Measurements from ENCODE around the gene PIGA. TPM values are rescaled to one million over a fixed set of nuclear protein-coding genes. Genes with fewer than 3 reads are reported as not detected.
A peak's percentile ranks its signal among the peaks of the same experiment; 100 is the strongest.

Gene PIGA
- total and polyA plus RNA-seq, 4 donors: 11.7 to 72.8 (median 18.8) TPM

DNA sequence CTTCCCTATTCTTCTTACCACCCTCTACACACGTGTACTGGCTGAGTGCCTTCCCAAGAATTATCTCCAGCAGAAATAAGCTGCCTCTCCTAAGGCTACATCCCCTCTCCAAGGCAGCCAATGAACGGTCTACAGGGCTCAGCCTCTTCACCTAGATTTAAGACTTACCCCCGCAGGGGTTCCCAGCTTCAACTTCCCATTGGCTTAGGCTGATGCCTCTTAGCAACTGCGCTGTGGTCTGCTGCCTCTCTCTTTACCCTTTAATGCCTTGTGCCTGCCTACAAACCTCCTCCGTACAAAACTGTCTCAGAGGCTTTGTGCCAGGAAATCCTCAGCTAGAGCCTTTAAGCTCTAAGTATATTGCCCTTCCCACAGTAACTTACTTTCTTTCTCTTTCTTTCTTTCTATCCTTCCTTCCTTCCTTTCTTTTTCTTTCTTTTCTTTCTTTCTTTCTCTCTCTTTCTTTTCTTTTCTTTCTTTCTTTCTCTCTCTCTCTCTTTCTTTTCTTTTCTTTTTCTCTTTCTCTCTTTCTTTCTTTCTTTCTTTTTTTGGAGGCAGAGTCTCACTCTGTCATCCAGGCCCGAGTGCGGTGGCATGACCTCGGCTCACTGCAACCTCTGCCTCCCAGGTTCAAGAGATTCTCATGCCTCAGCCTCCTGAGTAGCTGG lies 15.1 kb upstream of the PIGA start:
- Histone ChIP-seq H3K4me3 (no peak overlapping the region), H3K27ac (ENCODE audit: low read depth in 1 of 2, low read length in 1 of 2) (no peak overlapping the region), H3K27me3 (ENCODE audit: control insufficient read depth in 3 of 3, insufficient read depth in 3 of 3, low read length in 2 of 3) (peaks cover 0 to 27% (median 18%) of the 10 kb centered on the region in 3 donors), H3K36me3 (ENCODE audit: control insufficient read depth in 4 of 4, insufficient read depth in 4 of 4, low read length in 4 of 4) (peaks cover 0 to 5% (median 0%) of the 10 kb centered on the region in 4 donors), H3K4me1 (ENCODE audit: control insufficient read depth in 5 of 5, insufficient read depth in 5 of 5, low read length in 5 of 5) (no peaks in the 10 kb centered on the region), H3K9ac (ENCODE audit: insufficient read depth in 1 of 2, low read length in 2 of 2) (peak overlapping the region in 1 of 2 donors; percentile 11), H3K9me3 (ENCODE audit: control insufficient read depth in 4 of 4, insufficient read depth in 3 of 4, low read length in 3 of 4) (no peaks in the 10 kb centered on the region)
- TF ChIP-seq, protein P1, sequence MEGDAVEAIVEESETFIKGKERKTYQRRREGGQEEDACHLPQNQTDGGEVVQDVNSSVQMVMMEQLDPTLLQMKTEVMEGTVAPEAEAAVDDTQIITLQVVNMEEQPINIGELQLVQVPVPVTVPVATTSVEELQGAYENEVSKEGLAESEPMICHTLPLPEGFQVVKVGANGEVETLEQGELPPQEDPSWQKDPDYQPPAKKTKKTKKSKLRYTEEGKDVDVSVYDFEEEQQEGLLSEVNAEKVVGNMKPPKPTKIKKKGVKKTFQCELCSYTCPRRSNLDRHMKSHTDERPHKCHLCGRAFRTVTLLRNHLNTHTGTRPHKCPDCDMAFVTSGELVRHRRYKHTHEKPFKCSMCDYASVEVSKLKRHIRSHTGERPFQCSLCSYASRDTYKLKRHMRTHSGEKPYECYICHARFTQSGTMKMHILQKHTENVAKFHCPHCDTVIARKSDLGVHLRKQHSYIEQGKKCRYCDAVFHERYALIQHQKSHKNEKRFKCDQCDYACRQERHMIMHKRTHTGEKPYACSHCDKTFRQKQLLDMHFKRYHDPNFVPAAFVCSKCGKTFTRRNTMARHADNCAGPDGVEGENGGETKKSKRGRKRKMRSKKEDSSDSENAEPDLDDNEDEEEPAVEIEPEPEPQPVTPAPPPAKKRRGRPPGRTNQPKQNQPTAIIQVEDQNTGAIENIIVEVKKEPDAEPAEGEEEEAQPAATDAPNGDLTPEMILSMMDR (IDR thresholded peaks at IDR 0.05; ENCODE audit: control extremely low read depth, extremely low read depth): no peak
- ATAC-seq (ENCODE audit: insufficient read depth, low FRiP score): no peak
- 64 to 73% methylated on average over 7 to 8 of the region's 8 CpGs for WGBS, 2 donors
- DNase-seq: peak in 2 of 3 donors; percentile 26 to 41

DNA sequence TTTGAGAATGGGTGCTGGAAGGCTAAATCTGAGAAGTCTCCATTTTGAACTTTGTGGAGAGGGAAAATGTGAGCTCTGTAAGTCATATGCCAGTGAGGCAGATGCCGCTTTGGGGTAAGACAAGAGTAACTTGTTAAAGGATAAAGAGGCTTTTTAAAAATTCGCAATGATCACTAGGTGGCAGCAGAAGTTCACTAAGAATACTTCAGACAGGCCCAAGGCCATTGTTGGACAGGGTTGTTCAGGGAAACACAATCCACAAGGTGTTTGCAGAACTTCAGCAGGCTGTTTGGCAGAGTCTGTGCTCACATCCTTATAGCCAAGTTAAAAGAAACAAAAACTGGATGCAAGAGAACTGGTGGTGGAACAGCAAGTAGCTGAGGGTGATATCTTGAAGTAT lies 13.7 kb upstream of the PIGA start:
- TF ChIP-seq, protein P1 (IDR thresholded peaks at IDR 0.05; ENCODE audit: control extremely low read depth, extremely low read depth): peak; percentile 20
- Histone ChIP-seq H3K4me3 (no peak overlapping the region), H3K27ac (ENCODE audit: low read depth in 1 of 2, low read length in 1 of 2) (no peak overlapping the region), H3K9ac (ENCODE audit: insufficient read depth in 1 of 2, low read length in 2 of 2) (no peak overlapping the region), H3K9me3 (ENCODE audit: control insufficient read depth in 4 of 4, insufficient read depth in 3 of 4, low read length in 3 of 4) (no peaks in the 10 kb centered on the region), H3K36me3 (ENCODE audit: control insufficient read depth in 4 of 4, insufficient read depth in 4 of 4, low read length in 4 of 4) (peaks cover 0 to 5% (median 0%) of the 10 kb centered on the region in 4 donors), H3K4me1 (ENCODE audit: control insufficient read depth in 5 of 5, insufficient read depth in 5 of 5, low read length in 5 of 5) (peaks cover 0 to 5% (median 0%) of the 10 kb centered on the region in 5 donors), H3K27me3 (ENCODE audit: control insufficient read depth in 3 of 3, insufficient read depth in 3 of 3, low read length in 2 of 3) (peaks cover 0 to 20% (median 16%) of the 10 kb centered on the region in 3 donors)
- DNase-seq: peak; percentile 64 to 90 (median 88)
- 24 to 26% methylated on average over 2 of the region's 2 CpGs for WGBS, 2 donors
- ATAC-seq (ENCODE audit: insufficient read depth, low FRiP score): peak; percentile 31

DNA sequence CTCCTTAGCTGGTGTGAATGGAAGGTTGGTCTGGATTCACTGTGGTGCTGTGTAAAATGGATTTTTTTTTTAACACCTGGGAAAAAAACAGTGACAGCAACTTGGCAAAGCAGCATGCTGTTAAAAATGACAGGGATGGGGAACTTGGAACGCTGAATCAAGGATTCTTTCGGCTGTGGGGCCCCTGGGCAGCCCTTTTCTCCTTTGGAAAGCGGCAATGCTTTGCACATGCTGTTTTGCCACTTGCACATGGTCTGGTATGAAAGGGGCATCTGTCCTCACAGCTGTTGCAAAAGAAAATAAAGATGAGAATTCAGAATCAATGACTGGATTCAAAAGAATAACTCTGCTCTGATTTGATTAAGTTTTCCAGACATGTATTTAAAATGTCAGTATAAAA lies 10.7 kb upstream of the PIGA start:
- H3K4me1 ChIP-seq (ENCODE audit: control insufficient read depth in 5 of 5, insufficient read depth in 5 of 5, low read length in 5 of 5): peaks cover 0 to 15% (median 0%) of the 10 kb centered on the region in 5 donors
- no peak for ATAC-seq (ENCODE audit: insufficient read depth, low FRiP score)
- H3K27ac ChIP-seq (ENCODE audit: low read depth in 1 of 2, low read length in 1 of 2): no peak overlapping the region
- peaks cover 0 to 28% (median 26%) of the 10 kb centered on the region in 3 donors for H3K27me3 ChIP-seq (ENCODE audit: control insufficient read depth in 3 of 3, insufficient read depth in 3 of 3, low read length in 2 of 3)
- TF ChIP-seq, protein P1 (IDR thresholded peaks at IDR 0.05; ENCODE audit: control extremely low read depth, extremely low read depth): no peak
- no peak overlapping the region for H3K9ac ChIP-seq (ENCODE audit: insufficient read depth in 1 of 2, low read length in 2 of 2)
- 74 to 93% methylated on average over 3 of the region's 3 CpGs for WGBS, 2 donors
- H3K9me3 ChIP-seq (ENCODE audit: control insufficient read depth in 4 of 4, insufficient read depth in 3 of 4, low read length in 3 of 4): no peaks in the 10 kb centered on the region
- H3K36me3 ChIP-seq (ENCODE audit: control insufficient read depth in 4 of 4, insufficient read depth in 4 of 4, low read length in 4 of 4): peaks cover 0 to 5% (median 0%) of the 10 kb centered on the region in 4 donors
- no peak overlapping the region for H3K4me3 ChIP-seq
- DNase-seq: no peak
